Measurements from ENCODE around the gene MEIS2.

MEIS2 gene

DNA sequence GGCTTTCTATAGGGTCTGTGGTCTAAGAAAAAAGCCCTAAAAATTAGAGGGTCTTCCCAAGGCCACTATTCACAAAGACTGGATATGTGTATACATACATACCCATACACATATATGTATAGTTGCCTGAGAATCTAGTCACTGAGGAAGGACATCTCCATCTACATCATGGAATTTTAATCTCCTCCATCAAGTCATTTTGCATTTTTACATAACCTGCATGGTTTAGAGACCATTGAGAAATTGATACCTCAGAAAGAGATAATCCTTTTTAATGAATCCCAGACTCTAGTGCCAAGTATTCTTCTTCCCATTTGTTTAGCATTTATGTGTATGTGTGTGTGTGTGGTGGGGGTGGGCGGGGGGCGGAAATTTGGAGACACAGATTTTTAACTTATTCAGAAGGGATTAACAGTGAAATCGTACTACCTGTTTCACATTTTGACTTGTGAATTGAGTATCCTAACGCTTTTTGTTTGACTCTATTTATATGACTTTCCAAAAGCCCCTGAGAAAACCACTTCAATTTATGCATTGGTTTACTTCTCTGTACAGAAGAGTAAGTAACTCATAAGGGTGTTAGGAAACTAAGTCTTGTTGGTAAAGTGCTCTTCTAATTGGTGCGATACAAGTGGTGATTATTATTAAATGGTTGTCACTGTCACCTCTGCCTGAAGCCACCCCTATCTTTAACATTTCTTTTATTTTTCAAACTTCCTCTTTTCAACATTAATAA is 166.9 kb downstream of the MEIS2 start:
- no peak for DNase-seq (ENCODE audit: low spot score)

DNA sequence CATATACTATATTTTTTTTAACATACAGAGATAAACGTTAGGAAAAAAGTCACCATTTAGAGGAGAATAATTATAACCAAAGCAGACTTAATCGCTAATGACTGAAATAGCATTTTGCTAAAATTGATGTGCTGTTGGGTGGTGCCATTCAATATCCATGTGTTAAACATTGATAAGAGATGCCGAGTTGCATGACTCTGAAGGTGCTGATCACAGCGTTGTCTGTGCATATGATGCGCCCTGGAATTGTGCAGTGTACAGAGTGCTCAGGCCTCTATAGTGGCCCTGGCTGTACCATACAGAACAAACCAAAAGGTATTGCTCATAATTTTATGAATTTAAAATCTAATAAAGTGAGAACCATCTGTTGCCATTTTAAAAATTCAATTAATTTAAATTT is 168.3 kb downstream of the MEIS2 start:
- no peak for DNase-seq (ENCODE audit: low spot score)

DNA sequence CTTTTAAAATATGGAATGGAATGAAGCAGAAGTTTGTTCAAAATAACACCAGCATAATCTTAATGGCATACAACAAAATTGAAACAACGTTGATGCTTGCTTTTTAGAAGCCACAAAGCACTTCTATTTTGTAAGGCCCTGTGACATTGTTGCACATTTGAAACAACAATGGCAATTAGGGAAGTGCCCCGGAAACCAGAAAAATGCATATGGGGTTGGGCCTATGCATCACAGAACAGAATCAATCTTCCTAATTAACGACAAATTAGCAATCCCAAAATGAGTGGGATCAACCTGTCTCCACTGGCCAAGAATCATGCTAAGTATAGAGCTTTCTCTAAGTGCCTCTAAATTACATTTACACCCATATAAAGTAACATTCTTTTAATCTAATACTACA is 168.9 kb downstream of the MEIS2 start:
- no peak for DNase-seq (ENCODE audit: low spot score)

DNA sequence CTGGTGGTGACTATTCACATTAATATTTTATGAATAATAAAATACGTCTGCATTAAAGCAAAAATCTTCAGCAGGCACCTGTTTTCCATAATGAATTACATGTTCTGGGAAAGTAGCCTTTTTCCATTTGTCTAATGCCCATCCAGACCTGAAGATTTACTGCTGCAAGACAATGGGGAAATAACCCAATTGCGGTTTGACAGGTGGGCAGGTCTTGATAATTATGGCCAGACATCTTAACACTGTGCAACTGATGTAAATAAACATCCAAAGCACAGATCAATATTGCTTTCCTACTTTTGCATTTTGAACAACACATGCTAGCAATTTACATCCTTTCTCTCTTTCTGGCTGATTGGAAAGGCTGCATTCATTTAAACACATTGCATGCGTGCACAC is 173.9 kb downstream of the MEIS2 start:
- DNase-seq (ENCODE audit: low spot score) = no peak

DNA sequence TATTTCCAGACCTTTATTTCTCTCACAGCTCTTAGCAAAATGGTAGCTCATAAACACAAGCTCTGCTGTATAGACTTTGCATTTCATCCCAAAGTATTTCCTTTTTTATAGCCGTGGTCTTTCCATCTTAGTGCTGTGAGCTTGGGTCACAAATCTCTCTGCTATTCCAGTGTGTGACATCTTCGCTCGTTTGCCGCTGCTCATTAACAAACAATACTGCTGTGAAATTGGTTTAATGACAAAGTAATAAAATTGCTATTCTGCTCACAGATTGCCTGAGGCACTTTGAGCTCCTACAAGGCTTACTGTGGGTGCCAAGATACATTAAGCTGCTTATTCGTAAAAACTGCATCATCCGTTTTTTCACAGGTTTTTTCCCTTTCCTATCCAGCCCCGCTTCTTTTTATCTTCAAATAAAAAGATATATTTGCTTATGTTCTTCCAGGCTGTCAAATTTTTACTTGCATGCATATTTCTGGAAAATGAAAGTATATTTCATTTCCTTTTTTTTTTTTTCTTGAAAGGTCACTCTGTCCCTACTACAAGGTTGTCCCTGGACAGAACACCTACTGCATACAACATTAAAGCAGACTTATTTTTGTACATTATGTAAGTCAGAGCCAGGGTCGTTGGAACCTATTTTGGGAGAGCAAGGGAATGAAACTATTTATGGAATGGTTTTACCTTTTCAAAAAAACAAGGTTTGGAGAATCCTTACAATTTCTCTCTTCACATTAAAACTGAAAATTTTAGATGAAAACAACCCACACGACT is 174.5 kb downstream of the MEIS2 start:
- no peak for DNase-seq (ENCODE audit: low spot score)

DNA sequence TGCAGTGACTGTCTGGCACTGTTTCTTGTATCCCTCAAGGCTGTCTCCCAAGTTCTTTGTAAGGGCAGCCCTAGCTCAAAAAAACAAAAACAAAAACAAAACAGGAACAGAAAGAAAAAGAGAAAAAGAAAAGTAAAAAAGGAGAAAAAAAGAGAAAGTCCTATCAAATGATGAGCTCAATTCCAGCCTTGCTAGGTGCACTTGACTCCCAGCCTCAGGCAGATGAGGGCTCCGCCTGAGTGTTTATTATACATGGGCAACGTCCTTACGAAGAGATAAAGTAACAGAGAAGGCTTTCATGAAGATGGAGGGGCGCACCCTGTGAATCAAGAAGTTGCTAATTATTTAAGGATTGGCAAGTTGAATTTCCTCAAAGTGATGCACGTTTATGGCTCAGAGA is 175.3 kb downstream of the MEIS2 start:
- no peak for DNase-seq (ENCODE audit: low spot score)

DNA sequence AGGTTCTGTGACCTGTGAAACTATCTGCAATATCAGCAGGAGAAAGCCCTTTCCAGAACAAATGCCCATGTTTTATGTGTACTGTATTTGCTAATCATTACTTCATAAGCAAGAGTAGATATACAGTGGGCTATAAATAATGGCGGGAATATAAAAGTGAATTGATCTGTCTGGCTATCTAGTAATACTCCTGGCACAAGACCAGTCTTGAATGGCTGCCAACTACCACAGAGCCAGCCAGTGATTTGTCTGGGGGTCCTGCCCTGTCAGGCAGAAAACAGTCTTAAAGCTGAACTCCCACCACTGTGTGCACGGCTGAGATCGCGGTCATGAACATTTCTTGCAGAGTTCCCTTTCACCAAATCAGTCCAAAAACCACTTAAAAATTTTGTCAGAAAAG is 176.3 kb downstream of the MEIS2 start:
- DNase-seq (ENCODE audit: low spot score) = no peak

DNA sequence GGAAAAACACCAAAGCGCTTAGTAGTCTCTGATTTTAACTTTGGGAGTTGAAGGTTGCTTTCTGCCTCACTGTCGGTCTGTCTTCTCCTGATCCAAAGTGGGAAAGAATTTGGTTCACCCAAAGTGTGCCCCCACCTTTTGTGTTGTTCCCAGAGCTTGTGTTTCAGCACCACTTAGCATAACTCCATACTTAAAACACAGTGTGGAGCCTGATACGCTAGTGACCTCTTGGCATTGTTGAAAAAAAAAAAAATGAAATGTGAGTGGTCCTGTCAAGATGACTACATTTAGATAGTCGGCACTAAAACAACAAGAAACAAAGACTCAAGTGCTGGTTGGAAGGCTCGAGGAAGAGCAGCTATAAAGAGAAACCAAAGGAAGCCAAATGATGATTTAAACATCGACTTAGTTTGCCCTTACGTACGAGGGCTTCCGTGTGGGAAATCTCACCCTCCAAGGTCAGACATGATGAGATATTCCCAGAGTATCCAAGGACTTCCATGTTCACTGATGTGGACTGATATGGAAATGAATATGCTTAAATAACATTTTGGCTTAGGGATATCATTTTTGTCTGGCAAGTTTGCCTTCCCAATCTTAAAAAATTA is 178.8 kb downstream of the MEIS2 start:
- DNase-seq (ENCODE audit: low spot score) = no peak

DNA sequence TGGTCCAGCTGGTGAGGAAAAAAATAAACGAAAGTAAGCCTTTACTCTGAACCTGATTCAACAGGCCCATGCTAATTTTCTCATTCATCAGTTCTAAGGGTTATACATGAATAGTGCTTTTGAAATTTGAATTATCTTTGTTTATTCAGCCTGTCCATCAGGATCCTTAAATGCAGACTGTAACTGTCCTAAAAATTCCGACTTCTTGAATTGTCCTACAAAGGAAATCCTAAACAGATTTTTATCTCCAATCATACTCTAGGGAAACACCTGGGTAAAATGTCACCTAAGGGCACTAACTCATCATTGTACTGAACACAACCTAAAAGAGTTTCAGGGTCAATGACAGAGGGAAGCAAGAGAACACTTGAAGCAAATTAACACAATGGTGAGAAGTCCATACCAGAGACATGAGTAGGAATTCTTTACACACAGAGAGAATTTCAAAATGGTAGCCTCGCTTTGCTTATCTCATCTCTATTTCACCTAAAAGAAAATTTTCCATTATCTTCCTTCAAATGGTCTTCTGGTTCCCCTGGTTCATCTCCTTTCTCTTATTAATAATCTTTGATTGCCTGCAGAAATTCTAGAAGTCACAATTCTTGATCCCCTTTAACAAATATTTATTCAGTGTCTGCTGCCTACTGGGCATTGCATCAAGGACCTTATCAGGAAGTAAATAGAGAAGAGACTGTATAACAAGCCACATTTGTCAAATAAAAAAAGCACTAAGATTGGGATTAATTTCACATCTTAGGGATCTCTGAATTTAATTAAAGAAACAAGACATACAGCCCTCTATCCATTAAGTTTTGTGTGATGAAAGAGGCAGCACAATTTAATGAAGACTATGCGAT is 182.7 kb downstream of the MEIS2 start:
- DNase-seq (ENCODE audit: low spot score) = no peak

DNA sequence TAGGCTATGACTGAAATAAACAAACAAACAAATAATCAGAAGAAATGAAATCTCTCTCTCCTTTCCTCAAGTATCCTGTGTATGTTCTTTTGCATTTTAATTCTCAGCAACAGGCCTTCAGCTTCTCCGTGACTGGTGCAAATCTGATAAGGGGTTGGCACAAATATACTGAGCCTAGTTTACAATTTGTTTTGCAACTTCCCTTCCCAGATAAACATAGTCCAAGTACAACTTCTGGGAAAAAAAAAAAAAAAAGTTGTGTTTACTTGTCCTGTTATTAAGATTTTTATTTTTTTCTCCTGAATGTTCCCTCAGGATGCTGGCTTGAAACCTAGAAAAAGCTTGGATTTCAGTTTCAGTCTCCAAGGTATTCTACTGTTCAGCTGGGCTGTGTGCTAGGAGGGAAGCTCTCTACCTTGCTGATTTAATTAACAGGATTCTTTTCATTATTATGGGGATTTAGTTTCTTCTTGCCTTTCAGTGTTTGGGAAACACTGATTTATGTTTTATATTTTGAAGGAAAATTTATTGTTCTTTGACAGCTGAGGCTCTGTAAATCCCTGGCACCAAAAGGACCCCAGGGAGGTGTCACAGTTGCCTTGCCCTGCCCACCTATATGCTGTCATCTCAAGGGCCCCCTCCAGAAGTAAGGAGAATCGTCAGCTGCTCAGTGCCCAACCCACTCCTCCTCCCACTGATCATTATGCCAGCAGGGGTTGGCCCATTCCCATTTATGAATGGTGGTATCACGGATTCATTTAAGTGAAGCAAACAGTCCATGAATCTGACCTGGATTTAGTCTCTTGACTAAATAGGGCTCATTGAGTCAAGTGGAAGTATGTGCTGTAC is 185.2 kb downstream of the MEIS2 start:
- no peak for DNase-seq (ENCODE audit: low spot score)

DNA sequence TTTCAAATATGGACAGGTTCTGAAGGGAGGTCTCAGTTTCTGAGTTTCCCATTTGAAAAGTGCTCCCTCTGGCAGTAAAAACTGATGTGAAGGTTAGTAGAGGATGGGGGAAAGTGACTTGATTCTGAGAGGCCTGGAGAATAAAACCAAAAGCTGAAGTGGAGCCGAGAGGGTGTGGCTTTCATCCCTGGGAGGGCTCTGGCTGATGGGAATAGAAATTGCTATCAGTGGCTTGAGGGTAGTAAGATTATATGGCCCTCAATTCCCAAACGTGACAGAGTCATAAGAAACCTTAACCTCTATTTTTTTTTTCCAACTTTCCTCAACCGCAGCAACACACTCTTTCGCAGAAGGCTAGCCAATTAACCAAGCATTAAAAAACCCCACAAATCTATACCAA is 185.9 kb downstream of the MEIS2 start:
- DNase-seq (ENCODE audit: low spot score) = no peak

DNA sequence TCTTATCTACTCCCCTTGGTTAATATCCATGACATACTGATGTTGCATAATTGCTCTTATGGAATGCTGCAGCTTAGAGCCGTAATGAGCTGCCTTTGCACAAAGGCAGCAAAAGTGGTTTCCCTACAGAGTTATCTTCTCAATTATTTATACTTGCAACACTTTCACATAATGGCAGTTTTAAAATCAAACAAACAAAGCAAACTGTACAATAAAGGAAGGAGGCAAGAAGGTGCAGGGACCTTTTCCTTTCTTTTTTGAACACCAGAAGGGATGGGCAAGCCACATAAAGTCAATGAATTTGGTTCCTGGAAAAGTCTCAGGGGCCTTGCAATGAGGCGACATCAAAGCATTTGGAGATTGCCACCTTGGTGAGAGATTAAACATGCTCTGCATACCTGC is 188.0 kb downstream of the MEIS2 start:
- DNase-seq (ENCODE audit: low spot score) = no peak

DNA sequence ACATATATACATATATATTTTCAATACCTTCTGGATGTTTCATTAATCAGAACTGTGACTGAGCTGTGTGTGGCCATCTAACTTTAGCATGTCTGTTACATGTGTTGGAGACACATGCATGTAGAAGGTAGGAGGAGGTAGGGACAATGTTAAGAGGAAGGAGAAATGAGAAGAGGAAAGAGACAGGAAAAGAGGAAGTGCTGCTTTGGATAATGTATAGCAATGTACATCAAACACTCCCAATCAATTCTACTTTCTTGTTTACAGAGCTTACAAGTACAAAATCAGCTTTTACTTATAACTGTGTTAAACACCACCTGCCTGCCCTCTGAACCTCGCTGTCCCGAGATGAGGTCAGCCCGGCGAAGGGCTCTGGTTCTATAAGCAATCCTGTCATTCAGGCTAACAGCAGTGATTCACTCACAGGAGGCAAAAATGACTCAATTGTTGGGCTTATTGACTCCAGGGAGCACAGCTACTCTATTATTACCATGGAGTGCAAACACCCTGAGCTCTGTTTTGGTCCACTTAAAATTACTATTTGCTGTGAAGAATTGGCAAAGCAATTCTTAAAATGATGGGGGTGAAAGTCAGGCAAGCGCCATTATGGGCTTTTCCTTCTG is 188.9 kb downstream of the MEIS2 start:
- DNase-seq (ENCODE audit: low spot score) = peak; percentile 3

DNA sequence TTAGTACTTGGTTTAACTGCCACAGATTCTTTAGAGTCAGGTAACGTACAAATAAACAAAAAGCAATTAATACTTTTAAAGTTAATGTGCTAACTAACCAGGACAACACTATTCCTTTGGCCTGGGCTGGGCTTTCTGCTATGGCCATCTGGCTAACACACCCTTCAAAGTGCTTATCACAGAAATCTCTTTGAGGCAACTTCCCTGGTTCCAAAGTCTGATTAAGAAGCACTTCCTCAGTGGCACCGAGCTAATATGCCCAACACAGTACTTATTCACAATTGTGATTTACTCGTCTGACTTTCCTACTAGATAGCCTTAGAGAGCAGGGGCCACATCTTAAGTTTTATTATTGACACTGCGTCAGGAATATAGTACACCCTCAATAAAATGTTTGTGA is 191.4 kb downstream of the MEIS2 start:
- DNase-seq (ENCODE audit: low spot score) = no peak

DNA sequence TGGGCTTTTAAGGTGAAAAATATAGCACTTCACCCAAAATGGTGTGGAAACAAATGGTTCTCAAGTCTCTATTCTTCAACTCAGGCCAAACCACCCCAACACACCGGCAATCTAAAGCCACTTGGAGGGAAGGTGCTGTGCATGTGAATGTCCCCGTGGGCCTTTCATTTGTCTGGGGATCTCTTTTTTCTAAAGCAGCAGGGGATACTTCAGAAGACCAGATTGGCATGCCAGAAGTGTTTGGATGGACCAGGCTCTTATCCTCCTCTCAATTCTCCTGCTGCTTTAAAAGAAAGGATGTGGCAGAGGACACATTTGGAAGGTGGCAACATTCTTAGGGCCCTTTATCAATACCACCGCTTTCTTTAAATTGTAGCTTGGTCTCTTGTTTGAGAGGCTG is 193.1 kb downstream of the MEIS2 start:
- DNase-seq (ENCODE audit: low spot score) = no peak

DNA sequence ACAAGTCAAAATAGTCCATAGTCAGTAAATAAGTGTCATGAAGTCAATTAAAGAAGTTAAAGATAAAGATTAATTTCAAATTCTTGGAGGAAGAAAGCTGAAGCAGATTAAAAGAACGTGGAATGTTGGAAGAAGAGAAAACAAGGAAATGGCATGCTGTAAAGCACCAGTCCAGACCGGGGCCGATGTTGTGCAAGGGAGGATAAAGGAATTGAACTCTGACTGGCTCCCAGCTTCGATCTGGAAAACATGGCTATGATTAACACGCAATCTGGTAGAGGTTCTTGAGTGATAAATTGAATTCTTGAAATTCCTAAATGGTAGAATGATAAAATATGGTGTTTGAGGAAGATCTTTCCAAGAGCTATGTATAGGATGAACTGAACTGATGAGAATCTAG is 194.4 kb downstream of the MEIS2 start:
- DNase-seq (ENCODE audit: low spot score) = no peak

DNA sequence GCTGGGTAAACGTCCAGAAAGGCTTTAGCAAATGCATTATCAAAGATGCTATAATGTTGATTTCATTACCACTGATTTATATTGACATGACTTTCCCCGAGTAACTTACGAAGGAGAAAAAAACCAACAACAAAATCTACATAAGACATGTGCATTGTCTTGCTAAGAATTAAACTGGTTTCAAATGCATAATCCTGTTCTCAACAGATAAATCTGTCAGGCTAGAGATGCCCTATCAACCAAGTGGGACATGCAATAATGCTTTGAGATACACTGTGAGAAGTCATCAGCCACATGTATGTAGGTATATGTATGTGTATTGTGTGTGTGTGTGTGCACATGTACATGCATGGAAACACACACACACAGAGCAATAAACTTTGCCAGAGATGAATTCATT is 195.6 kb downstream of the MEIS2 start:
- DNase-seq (ENCODE audit: low spot score) = no peak

DNA sequence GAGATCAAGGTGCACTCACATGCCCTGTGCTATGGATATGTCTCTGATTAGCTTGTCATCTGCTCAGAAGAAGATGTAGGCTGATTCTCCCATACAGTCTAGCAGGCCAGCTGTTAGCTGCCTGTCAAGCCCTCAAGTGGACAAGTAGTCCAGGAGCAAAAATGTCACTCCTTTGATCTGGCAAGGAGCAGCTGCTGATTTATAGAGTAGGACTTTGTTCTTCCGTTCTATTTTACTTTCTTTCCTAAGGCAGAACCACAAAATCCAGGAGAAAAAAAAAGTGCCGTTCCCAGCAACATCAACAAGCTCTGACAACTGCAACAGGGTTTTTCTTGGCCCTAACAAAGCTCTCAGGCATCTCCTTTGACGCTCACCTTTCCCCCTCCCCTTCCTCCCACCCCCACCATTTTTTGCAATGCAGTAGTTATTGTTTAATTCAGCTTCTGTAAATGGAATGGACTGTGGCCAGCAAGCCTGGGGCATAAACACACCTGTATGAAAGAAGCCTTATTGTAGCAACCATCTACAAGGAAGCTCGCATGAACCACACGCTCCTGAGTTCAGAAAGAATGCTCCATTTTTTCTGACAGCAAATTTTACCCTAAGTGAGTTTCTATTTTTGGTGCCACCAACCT is 196.3 kb downstream of the MEIS2 start:
- no peak for DNase-seq (ENCODE audit: low spot score)

DNA sequence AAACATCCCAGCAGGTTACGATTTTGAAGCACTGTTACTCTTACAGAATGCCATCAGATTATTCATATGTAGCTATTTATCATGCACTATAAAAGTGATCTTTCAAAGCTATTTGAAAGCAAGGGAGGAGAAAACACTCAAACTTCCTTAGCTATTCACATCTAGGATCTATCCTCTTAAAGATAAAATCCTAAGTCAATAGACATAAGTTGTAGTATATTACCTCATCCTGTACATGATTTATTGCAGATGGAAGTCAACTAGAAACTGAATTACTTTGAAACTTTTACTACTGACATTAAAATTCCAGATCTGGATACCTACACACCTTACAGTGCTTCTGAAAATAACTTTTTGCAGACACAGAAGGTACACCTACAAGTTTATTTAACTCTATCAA is 197.2 kb downstream of the MEIS2 start:
- DNase-seq (ENCODE audit: low spot score) = no peak

DNA sequence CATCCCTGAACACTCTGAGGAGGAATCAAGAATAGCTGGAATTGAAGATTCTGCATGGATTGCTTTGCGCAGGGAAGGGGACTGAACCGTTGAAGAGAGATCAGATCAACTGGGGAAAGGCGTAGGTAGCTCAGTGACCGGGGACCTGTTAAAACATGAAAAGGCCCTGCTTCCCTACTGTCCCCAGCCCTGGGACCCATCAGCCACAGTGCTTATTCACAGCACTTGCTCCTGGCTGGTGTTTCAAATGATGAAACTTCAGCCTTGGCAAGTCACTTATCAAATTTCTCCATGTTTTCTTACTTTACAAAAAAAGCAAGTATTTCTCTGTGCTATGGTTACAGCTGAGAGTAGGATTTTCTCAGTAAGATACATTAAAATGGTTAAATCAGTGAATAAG is 199.3 kb downstream of the MEIS2 start:
- DNase-seq (ENCODE audit: low spot score) = no peak

DNA sequence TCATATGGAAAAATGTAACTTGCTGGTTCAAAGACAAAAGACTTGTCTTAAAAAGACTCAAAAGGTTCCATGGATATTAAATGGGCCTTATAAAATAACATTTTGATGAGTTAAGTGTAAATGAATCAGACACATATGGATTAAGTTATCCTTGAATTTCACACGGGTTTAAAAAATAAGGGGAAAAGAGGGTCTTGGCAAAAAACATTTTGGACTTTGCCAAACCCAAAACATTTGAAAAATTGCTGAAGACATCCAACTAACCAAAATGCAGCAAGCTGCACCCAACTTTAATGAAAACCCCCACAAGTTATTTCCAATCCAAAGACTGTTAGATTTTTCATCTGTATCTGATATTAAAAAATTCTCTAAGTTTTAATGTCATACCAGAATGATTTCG is 200.7 kb downstream of the MEIS2 start:
- DNase-seq (ENCODE audit: low spot score) = no peak
